Fibroblast of lung (primary cell): Measurements from ENCODE around the gene NRBP1. TPM values are rescaled to one million over a fixed set of nuclear protein-coding genes. Genes with fewer than 3 reads are reported as not detected.

Experiments
- DNase-seq, 2 donors: peaks; one replicate each; pipeline versions ENCODE4 v3.0.0 to v3.0.0-alpha.2; 2010; ENCODE audit warnings: low read depth in 2 of 2
- H2AFZ ChIP-seq: 2 replicates; pipeline ENCODE4 v1.5.1; 2012; ENCODE audit warnings: low read length, control low read depth, inconsistent platforms
- H3K27ac ChIP-seq: 2 replicates; pipeline ENCODE4 v1.5.1; 2011; ENCODE audit warnings: low read length, control low read depth; ENCODE audit not compliant: insufficient read depth
- H3K27me3 ChIP-seq: 2 replicates; pipeline ENCODE4 v1.5.1; 2011; ENCODE audit warnings: mild to moderate bottlenecking, low read length; ENCODE audit not compliant: control insufficient read depth, insufficient read depth
- H3K36me3 ChIP-seq: 2 replicates; pipeline ENCODE4 v1.5.1; 2011; ENCODE audit warnings: low read length; ENCODE audit not compliant: control insufficient read depth, insufficient read depth
- H3K4me1 ChIP-seq: 2 replicates; pipeline ENCODE4 v1.5.1; 2011; ENCODE audit warnings: low read length; ENCODE audit not compliant: control insufficient read depth, insufficient read depth; ENCODE audit errors: extremely low read depth
- H3K4me2 ChIP-seq: 2 replicates; pipeline ENCODE4 v1.5.1; 2011; ENCODE audit warnings: low read length, control low read depth; ENCODE audit not compliant: insufficient read depth; ENCODE audit errors: extremely low read depth
- H3K4me3 ChIP-seq, 4 experiments: fragments of 200-600 bp in 1 of 4; sonication (generic) in 1 of 4; replicated peaks in 1 of 4; 2 replicates each; pipeline ENCODE4 v1.5.1; 2011 to 2016; ENCODE audit warnings: low read length in 4 of 4, low read depth in 3 of 4, mild to moderate bottlenecking in 3 of 4, control low read depth in 2 of 4, inconsistent platforms in 1 of 4, mixed read lengths in 1 of 4; ENCODE audit not compliant: insufficient read depth in 1 of 4; ENCODE audit errors: control extremely low read depth in 1 of 4
- H3K79me2 ChIP-seq: 2 replicates; pipeline ENCODE4 v1.5.1; 2012; ENCODE audit warnings: mild to moderate bottlenecking, low read length, inconsistent platforms; ENCODE audit not compliant: control insufficient read depth, insufficient read depth
- H3K9ac ChIP-seq: 2 replicates; pipeline ENCODE4 v1.5.1; 2011; ENCODE audit warnings: mild to moderate bottlenecking, low read length, control low read depth; ENCODE audit not compliant: insufficient read depth
- H3K9me3 ChIP-seq: 2 replicates; pipeline ENCODE4 v1.5.1; 2012; ENCODE audit warnings: low read depth, low read length; ENCODE audit not compliant: control insufficient read depth, insufficient read depth
- H4K20me1 ChIP-seq: 2 replicates; pipeline ENCODE4 v1.5.1; 2011; ENCODE audit warnings: low read length; ENCODE audit not compliant: control insufficient read depth, insufficient read depth; ENCODE audit errors: extremely low read depth
- CTCF ChIP-seq, 2 donors: IDR thresholded peaks in 1 of 2; conservative IDR thresholded peaks in 1 of 2; 1 replicate in 1 of 2; 2 replicates in 1 of 2; pipeline ENCODE4 v1.5.1; 2011 to 2012; ENCODE audit warnings: low read length in 2 of 2, control low read depth in 1 of 2, inconsistent platforms in 1 of 2, low read depth in 1 of 2, mild to moderate bottlenecking in 1 of 2
- EZH2 ChIP-seq: IDR thresholded peaks from 2 replicates; pipeline ENCODE4 v1.5.1; 2012; ENCODE audit warnings: low read length, control low read depth, mild to moderate bottlenecking; ENCODE audit errors: missing control alignments
- polyA plus RNA-seq, 2 donors: library from polyadenylated mRNA; depleted of rRNA in 1 of 2; stranded (reverse) in 1 of 2; unstranded in 1 of 2; fragments of >200 nt; gene quantifications; 2 replicates each; pipeline ENCODE4 v1.2.1, GENCODE V29; 2011 to 2012; ENCODE audit warnings: missing spikeins in 1 of 2
- total RNA-seq: library from RNA; depleted of rRNA; stranded (reverse); fragments of >200 nt; gene quantifications from 2 replicates; pipeline ENCODE4 v1.2.1, GENCODE V29; 2014

NRBP1 gene
- total and polyA plus RNA-seq, 2 donors (not counting 1 experiment from before 2014, with no cell fraction given) = 77.5 to 192 TPM

- no peaks in the 10 kb centered on the region for H4K20me1 ChIP-seq
- no peaks in the 10 kb centered on the region for H3K79me2 ChIP-seq
- H3K4me2 ChIP-seq = peak within 1 kb of the TSS; percentile 100
- H3K27me3 ChIP-seq = no peaks in the 10 kb centered on the region
- H3K4me1 ChIP-seq = peaks cover 6% of the 10 kb centered on the region
- no peak for TF ChIP-seq EZH2
- TF ChIP-seq CTCF (conservative IDR thresholded peaks at IDR 0.05 in 1 of 2, IDR thresholded peaks at IDR 0.05 in 1 of 2; ENCODE audit: low read depth in 1 of 2, low read length in 2 of 2) = no peak
- DNase-seq = peak; percentile 97 to 98
- no peaks in the 10 kb centered on the region for H3K36me3 ChIP-seq
- peak within 1 kb of the TSS; percentile 71 to 96 (median 88) for H3K4me3 ChIP-seq
- peak within 1 kb of the TSS; percentile 77 for H3K27ac ChIP-seq
- no peaks in the 10 kb centered on the region for H3K9me3 ChIP-seq
- H3K9ac ChIP-seq = peak within 1 kb of the TSS; percentile 68
- peak within 1 kb of the TSS; percentile 99 for H2AFZ ChIP-seq
These were observed 61.3 kb downstream of the NRBP1 start, which contains the start of gene IFT172 for GRCh38 chr2:27489498-27490397. Gene IFT172 (minus strand): TSS chr2:27489743. CDS start chr2:27489653, 90 bp downstream.

Other genes starting within 250 kb of the NRBP1 start
- gene ATRAID, start 216.6 kb upstream of the NRBP1 start, total RNA-seq = 202 and 235 TPM in 2 replicates
- gene ATRAID, start 216.6 kb upstream of the NRBP1 start, polyA plus RNA-seq = 176 and 238 TPM in 2 replicates
- gene SLC5A6, start 216.4 kb upstream of the NRBP1 start, total RNA-seq = 13.9 and 18.5 TPM in 2 replicates
- gene SLC5A6, start 216.4 kb upstream of the NRBP1 start, polyA plus RNA-seq = 11.5 and 21.0 TPM in 2 replicates
- gene CAD, start 211.3 kb upstream of the NRBP1 start, total RNA-seq = 32.0 and 33.1 TPM in 2 replicates
- 11.9 and 21.5 TPM in 2 replicates for gene CAD, start 211.3 kb upstream of the NRBP1 start, polyA plus RNA-seq
- under 0.01 TPM in 1 of 2 replicates, not detected in the other for gene SLC30A3, start 165.6 kb upstream of the NRBP1 start, total RNA-seq
- gene SLC30A3, start 165.6 kb upstream of the NRBP1 start, polyA plus RNA-seq = 0.12 and 0.38 TPM in 2 replicates
- not detected in 2 replicates for gene DNAJC5G, start 153.2 kb upstream of the NRBP1 start, total RNA-seq
- gene DNAJC5G, start 153.2 kb upstream of the NRBP1 start, polyA plus RNA-seq = not detected in 2 replicates
- 0.17 TPM in 1 of 2 replicates, not detected in the other for gene TRIM54, start 146.2 kb upstream of the NRBP1 start, total RNA-seq
- gene TRIM54, start 146.2 kb upstream of the NRBP1 start, polyA plus RNA-seq = 0.06 TPM in 1 of 2 replicates, not detected in the other
- gene UCN, start 120.2 kb upstream of the NRBP1 start, total RNA-seq = 1.2 and 1.3 TPM in 2 replicates
- 0.14 TPM in 1 of 2 replicates, not detected in the other for gene UCN, start 120.2 kb upstream of the NRBP1 start, polyA plus RNA-seq
- 65.2 and 83.2 TPM in 2 replicates for gene MPV17, start 105.5 kb upstream of the NRBP1 start, total RNA-seq
- 272 and 289 TPM in 2 replicates for gene MPV17, start 105.5 kb upstream of the NRBP1 start, polyA plus RNA-seq
- gene GTF3C2, start 71.9 kb upstream of the NRBP1 start, total RNA-seq = 18.2 and 19.2 TPM in 2 replicates
- gene GTF3C2, start 71.9 kb upstream of the NRBP1 start, polyA plus RNA-seq = 30.2 and 41.8 TPM in 2 replicates
- 28.6 and 28.8 TPM in 2 replicates for gene EIF2B4, start 58.3 kb upstream of the NRBP1 start, total RNA-seq
- 29.8 and 41.2 TPM in 2 replicates for gene EIF2B4, start 58.3 kb upstream of the NRBP1 start, polyA plus RNA-seq
- 152 and 155 TPM in 2 replicates for gene SNX17, start 58.0 kb upstream of the NRBP1 start, total RNA-seq
- gene SNX17, start 58.0 kb upstream of the NRBP1 start, polyA plus RNA-seq = 118 and 134 TPM in 2 replicates
- 7.7 and 8.4 TPM in 2 replicates for gene ZNF513, start 47.9 kb upstream of the NRBP1 start, total RNA-seq
- 7.0 and 7.4 TPM in 2 replicates for gene ZNF513, start 47.9 kb upstream of the NRBP1 start, polyA plus RNA-seq
- gene PPM1G, start 19.0 kb upstream of the NRBP1 start, total RNA-seq = 63.4 and 67.0 TPM in 2 replicates
- gene PPM1G, start 19.0 kb upstream of the NRBP1 start, polyA plus RNA-seq = 54.7 and 85.4 TPM in 2 replicates
- 0.33 TPM in 1 of 2 replicates, not detected in the other for gene KRTCAP3, start 13.8 kb downstream of the NRBP1 start, total RNA-seq
- gene KRTCAP3, start 13.8 kb downstream of the NRBP1 start, polyA plus RNA-seq = 0.12 and 0.22 TPM in 2 replicates
- gene IFT172, start 61.1 kb downstream of the NRBP1 start, total RNA-seq = 28.5 and 33.0 TPM in 2 replicates
- 10.9 and 11.2 TPM in 2 replicates for gene IFT172, start 61.1 kb downstream of the NRBP1 start, polyA plus RNA-seq
- gene FNDC4, start 66.6 kb downstream of the NRBP1 start, total RNA-seq = 12.8 and 18.3 TPM in 2 replicates
- 9.6 and 15.2 TPM in 2 replicates for gene FNDC4, start 66.6 kb downstream of the NRBP1 start, polyA plus RNA-seq
- 0.26 and 0.50 TPM in 2 replicates for gene GCKR, start 68.2 kb downstream of the NRBP1 start, total RNA-seq
- gene GCKR, start 68.2 kb downstream of the NRBP1 start, polyA plus RNA-seq = 0.16 and 0.35 TPM in 2 replicates
- gene ZNF512, start 154.4 kb downstream of the NRBP1 start, total RNA-seq = 16.4 and 23.6 TPM in 2 replicates
- gene ZNF512, start 154.4 kb downstream of the NRBP1 start, polyA plus RNA-seq = 31.3 and 36.6 TPM in 2 replicates
- 1.8 and 2.0 TPM in 2 replicates for gene CCDC121, start 200.4 kb downstream of the NRBP1 start, total RNA-seq
- 1.4 and 1.5 TPM in 2 replicates for gene CCDC121, start 200.4 kb downstream of the NRBP1 start, polyA plus RNA-seq
- gene GPN1, start 200.4 kb downstream of the NRBP1 start, total RNA-seq = 29.5 and 34.5 TPM in 2 replicates
- 60.9 and 65.1 TPM in 2 replicates for gene GPN1, start 200.4 kb downstream of the NRBP1 start, polyA plus RNA-seq
- gene SUPT7L, start 235.0 kb downstream of the NRBP1 start, total RNA-seq = 18.5 and 27.2 TPM in 2 replicates
- 28.5 and 29.9 TPM in 2 replicates for gene SUPT7L, start 235.0 kb downstream of the NRBP1 start, polyA plus RNA-seq
- gene SLC4A1AP, start 235.3 kb downstream of the NRBP1 start, total RNA-seq = 25.2 and 28.4 TPM in 2 replicates
- 15.2 and 17.7 TPM in 2 replicates for gene SLC4A1AP, start 235.3 kb downstream of the NRBP1 start, polyA plus RNA-seq